GM19351 (cell line): ENCODE results near the gene DHRS1.

Experiments used
- ATAC-seq: cut with Tn5 transposase; IDR thresholded peaks from one replicate; pipeline ENCODE4 v1.9.1; 2021; ENCODE audit warnings: mild to moderate bottlenecking, moderate library complexity; ENCODE audit not compliant: unreplicated experiment

Gene DHRS1

DNA sequence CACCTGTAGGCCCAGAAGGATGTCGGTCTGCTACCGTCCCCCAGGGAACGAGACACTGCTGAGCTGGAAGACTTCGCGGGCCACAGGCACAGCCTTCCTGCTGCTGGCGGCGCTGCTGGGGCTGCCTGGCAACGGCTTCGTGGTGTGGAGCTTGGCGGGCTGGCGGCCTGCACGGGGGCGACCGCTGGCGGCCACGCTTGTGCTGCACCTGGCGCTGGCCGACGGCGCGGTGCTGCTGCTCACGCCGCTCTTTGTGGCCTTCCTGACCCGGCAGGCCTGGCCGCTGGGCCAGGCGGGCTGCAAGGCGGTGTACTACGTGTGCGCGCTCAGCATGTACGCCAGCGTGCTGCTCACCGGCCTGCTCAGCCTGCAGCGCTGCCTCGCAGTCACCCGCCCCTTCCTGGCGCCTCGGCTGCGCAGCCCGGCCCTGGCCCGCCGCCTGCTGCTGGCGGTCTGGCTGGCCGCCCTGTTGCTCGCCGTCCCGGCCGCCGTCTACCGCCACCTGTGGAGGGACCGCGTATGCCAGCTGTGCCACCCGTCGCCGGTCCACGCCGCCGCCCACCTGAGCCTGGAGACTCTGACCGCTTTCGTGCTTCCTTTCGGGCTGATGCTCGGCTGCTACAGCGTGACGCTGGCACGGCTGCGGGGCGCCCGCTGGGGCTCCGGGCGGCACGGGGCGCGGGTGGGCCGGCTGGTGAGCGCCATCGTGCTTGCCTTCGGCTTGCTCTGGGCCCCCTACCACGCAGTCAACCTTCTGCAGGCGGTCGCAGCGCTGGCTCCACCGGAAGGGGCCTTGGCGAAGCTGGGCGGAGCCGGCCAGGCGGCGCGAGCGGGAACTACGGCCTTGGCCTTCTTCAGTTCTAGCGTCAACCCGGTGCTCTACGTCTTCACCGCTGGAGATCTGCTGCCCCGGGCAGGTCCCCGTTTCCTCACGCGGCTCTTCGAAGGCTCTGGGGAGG, 11.3 kb upstream of the DHRS1 start, which contains the start of gene LTB4R:
TSS of gene LTB4R (plus strand) at position 857 of the 959 bp plus-strand sequence. CDS start 4,150 bp downstream, outside the sequence.
- ATAC-seq = peak; percentile 70

DNA sequence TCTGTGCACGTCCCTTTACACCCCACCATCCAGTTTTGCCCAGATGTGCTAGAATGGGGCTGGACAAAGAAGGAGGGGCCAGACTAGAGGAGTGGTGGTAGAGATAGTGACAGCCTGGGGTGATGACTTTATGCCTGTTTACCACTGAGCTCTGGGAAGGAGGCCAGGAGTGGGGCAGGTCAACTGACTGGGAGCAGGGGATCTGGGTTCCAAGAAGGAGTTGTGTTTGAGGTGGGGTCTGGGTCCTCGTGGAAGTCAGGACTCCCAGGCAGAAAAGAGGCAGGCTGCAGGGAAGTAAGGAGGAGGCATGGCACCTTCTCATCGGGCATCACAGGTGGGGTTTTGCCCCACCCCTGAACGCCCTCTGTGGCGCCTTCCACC, 10.7 kb upstream of the DHRS1 start:
- ATAC-seq = no peak

DNA sequence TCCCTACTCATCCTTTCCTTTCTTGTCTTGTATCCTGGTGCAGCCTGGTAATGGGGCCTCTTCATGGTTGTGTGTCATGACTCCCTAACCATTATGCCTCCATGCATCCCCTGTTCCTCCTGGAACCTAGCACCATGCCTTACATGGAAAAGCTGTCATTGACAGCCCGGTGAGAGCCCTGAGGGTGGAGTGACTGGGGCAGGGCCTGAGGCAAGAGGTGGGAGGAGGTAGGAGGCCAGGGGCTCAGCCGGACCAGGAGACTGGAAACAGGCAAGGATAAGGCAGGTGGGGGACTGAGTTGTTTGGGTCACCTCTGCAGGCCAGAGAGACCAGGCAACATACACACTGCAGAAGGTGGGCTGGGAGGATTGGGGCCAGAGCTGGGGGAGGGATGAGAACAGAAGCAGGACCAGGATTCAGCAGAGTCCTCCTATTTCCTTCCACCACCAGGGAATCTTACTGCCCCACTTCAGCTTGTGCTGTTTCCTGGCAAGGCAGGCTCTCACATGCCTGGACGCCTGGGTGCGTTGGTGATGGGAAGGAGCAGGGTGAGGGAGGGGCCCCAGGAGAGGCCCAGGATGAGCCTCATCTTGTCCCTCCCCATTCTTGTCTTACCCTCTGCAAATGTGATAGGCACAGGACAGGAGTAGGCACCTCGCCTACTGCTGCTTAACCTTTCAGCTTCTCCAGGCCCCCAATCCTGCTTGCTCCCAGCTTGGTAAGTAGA, 10.1 kb upstream of the DHRS1 start, which contains the start of gene LTB4R2:
TSS of gene LTB4R2 (plus strand) at position 603 of the 727 bp plus-strand sequence. CDS start 525 bp downstream, outside the sequence.
- ATAC-seq = no peak

DNA sequence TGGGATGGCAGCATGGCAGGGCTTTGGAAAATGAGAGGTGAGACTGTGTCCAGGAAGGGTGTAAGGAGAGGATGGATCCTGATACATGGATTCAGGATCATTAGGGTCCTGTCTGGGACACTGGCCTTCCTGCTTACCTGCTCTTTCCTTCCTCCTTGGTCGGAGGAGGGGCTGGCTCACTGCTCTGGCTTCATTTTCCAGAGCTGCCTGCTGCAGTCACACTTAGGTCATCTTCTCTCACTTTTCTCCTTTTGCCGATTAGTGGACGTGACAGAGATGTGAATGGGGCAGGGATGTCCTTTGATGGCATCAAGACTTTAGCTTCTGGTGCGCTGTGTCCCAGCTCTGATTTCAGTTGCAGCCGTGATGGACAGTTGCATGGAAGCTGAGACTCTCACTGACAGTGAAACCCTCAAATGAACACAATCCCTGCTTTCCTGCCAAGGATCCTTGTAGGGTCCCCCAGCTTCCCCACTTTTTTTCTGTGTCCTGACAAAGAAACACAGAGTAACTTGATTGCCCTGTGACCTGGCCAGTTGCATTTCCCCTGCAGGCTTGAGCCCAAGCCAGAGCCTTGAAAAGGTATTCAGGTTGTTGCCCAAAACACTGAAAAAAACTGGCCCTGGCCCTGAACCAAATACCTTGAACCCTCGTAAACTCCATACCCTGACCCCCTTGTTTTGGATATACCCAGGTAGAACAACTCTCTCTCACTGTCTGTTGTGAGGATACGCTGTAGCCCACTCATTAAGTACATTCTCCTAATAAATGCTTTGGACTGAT, 9.0 kb upstream of the DHRS1 start:
- no peak for ATAC-seq

DNA sequence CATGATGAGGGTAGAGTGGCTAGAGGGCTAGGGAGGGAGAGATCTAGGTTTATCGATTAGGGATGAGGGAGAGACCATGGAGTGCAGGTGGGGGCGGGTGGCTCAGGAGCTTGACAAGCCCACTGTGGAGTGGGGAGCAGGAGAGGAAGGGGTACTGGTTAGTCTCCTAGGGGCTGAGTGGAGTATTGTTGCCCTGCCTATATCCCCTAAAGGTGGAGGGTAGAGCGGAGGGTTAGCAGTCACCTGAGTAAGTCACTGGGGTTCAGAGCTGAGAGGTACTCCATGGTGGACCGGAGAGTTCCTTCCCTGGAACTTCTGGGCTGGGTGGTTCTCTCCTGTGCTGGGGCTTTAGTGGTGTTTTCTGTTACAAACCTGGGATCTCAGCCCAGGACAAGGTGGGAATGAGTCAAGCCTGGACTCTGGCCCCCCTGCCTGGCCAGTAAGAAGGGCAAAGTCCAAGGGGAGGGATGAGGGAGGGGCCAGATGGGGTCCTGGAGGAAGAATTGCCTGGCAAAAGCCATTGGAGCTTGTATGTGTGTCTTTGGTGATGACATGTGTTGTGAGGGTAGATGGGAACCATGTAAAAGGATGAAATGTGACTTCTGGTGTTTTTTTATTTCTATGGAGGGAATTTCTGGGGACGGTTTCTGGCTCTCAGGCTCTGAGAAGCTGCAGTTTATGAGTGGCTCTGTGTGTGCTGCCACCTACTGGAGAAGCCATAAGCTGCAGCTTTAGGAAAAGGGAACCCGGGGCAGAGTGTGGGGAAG, 8.2 kb upstream of the DHRS1 start, which contains the start of gene CIDEB:
TSS of gene CIDEB (minus strand) at position 403 of the 767 bp plus-strand sequence. CDS start at position 284, 119 bp downstream.
- ATAC-seq = no peak

DNA sequence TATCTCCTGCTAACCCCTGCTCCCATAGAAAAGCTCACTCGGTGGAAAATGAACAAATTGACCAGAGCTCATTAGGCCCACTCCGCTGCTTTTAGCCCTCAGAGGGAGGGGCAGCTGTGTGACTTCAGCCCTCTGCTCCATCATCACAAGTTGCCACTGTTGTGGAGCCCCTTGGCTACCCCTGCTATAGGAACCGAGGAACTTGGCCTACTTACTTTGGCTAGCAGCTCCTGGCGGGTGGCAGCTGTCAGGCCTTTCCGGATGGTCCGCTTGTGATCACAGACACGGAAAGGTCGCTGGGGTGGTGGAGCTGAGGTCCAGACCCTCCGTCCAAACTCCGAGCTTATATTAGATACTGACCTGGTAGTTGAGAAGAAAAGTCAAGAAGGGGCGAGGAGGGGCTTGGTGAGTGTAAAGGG, 7.6 kb upstream of the DHRS1 start:
- no peak for ATAC-seq

DNA sequence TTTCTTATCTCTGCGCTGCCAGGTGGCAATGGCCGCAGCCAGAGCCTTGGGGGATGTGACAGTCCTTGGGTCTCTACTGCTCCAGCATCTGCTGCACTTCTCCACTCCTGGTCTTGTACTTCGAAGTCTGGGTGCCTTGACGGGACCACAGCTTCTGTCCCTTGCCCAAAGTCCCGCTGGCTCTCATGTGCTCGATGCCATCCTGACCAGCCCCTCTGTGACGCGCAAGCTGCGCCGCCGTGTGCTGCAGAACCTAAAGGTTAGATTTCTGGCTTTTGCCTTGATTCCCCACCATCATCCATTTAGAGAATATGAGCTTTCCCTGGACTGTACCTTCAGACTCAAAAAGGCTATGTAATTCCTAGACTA, 4.4 kb upstream of the DHRS1 start:
- ATAC-seq = no peak

DNA sequence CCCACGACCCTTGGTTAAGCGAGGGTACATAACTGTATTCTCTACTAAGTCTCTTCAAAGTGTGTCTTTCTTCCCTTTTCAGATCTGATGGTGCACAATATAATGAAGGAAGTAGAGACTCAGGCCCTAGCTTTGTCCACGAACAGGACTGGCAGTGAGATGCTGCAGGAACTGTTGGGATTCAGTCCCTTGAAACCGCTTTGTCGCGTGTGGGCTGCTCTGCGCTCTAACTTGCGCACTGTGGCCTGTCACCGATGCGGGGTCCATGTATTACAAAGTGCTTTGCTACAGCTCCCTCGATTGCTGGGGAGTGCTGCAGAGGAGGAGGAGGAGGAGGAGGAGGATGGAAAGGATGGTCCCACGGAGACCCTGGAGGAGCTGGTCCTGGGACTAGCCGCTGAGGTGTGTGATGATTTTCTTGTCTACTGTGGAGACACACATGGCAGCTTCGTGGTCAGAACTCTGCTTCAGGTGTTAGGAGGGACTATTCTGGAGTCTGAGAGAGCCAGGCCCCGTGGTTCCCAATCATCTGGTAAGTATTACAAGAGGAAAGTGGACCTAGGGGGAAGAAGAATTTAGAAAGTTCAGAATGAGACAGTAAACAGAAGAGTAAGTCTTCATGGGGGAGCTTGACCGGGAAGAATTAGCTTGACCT, 873 bp upstream of the DHRS1 start:
- ATAC-seq = no peak

DNA sequence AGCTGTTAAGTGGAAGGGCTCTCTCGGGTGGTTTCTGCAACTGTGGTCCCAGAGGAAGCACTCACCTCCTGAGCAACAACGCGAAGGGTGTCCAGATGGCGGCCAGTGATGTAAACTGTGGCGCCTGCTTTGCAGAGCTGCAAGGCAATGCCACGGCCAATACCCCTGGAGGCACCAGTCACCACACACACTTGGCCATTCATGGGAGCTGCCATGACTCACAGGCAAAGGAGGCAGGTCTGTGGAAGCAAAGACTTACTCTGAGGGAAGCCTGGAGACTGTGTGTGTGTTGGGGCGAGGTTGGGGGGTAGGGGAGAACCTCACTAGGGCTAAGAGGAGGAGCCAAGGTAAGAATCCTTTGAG, 707 bp downstream of the DHRS1 start:
- ATAC-seq = no peak

DNA sequence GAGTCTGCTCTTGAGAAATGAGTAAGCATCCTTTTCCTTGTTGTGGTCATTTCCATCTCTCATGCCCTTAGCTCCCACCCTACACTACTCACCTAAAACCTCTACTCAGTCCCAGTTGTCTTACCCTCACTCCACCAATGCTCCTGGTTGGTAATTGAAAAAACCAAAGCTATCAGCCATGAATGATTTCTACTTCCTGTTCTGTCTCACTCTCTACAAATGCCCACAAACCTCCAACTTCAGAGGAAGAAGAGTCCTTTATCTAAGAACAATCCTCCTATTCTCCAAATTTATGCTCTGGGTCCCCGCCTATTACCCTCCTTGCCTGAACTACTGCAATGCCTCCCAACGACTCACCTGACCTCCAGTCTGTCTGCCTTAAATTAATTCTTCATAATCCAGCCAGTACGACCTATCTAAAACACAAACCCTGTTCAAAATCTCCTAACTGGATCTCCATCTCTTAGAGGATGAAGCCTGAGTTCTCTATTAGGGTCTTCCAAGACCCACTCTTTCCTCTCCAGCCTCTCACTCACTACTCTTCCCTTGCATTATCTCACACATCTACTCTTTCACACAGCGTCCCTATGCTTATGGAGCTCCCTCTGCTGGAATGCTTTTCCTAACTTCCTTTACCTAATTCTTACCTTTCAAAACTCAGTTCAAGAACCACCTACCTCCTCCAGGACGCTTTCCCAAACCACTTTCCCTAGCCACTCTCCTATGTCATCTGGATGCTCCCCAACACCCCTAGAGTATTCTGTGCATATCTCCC, 2.2 kb downstream of the DHRS1 start:
- ATAC-seq = peak; percentile 7

DNA sequence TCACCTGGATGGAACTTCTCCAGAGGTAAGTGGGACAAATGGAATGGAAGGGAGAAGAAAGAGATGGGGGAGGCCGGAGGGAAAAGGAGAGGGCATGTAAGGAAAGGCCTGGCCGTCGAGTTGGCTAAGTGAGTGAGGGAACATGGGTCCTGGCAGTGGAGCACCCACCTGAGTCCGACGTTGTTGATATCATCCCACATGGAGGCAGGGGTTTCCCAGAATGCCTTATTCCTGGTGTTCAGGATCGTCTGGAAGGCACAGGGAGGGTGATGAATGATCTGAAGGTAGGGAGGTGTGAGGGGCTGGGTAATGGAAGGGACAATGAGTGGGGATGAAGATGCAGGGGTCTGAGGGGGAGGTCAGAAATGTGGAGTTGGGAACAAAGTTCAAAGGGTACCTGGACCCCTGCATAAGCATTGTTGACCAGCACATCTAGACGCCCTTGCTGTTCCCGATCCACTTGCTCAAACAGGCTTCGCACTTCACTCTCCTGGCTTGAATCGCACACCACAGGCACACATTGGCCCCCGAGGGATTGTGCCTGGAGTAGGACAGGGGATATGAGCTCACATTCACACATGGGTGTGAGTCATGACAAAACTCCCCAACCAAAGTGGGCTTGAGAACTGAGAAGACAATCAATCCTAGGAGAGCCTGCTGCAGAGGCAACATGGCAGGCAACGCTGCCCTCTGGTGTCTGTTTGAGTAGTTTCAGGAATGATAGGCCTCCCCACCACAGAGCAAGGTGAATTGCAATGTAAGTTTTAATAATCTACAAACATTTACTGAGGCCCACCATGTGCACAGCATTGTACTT, 3.0 kb downstream of the DHRS1 start:
- peak; percentile 52 for ATAC-seq

DNA sequence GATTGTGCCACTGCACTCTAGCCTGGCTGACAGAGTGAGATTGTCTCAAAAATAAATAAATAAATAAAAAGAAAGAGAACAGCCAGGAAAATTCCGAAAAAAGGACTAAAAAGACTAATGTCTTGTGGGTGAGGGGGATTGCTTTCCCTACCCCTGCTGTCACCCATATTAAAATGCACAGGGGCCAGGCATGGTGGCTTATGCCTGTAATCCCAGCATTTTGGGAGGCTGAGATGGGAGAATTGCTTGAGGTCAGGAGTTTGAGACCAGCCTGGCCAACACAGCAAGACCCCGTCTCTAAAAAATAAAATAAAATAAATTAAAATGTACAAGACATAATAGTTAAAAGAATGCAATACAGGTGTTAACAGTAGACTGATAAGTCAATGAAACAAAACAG, 6.1 kb downstream of the DHRS1 start:
- ATAC-seq = no peak

DNA sequence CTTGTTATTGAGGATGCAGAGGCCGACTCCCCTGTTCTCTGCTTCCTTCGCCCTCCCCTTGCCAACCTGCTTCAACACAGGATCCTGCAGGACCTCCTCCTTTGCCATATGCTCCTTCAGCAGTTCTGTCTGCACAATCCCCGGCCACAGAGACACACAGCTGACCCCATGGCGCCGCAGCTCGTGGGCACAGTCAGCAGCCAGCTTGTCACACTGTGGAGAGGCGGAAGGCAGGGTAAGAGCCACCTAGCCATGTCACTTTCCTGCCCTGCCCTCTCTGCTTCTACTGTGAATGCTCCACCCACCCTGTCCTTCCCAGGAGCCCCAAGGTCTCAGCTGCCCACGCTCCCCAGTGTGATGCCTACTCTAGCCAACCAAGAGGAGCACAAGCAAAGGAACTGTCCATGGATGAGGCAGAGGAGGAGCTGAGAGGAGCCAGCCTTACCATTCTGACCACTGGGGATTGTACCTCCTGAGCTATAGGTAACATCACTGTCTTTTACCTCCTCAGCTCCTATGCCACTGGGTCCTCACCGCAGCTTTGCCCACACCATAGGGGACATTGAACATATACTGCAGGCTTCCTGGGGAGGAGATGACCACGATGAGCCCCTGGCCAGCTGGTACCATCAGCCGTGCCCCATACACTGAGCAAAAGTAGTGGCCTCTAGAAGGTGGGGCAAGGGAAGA, 7.3 kb downstream of the DHRS1 start:
- no peak for ATAC-seq

DNA sequence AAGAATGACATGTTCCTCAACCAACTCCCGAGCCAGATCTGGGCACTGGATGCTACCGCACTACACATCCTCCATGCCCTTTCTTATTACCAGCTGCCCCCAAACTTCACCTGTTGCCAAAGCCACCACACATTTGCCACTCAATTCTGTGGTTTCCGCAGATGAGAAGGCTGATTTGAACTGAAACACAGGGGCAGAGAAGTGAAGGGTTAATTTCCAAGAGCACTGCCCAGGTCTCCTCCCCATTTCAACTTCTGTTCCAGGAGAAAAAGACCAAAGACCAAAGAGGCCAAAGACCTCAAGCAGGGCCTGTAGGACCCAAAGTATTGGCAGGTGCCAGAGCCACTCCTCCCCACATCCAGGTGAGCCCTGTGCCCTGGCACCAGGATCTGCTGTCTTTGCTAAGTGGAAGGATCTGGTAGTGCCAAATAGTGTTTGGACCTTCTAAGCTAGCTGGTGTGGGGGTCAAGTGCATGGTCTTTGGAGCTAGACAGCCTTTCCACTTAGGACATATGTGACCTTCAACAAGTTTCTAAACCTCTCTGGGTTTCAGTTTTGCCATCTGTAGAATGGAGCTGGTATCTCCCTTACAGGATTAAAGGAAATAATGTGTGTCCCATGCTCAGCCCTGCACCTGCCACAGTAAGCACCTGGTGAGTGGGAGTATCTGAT, 8.0 kb downstream of the DHRS1 start:
- no peak for ATAC-seq

DNA sequence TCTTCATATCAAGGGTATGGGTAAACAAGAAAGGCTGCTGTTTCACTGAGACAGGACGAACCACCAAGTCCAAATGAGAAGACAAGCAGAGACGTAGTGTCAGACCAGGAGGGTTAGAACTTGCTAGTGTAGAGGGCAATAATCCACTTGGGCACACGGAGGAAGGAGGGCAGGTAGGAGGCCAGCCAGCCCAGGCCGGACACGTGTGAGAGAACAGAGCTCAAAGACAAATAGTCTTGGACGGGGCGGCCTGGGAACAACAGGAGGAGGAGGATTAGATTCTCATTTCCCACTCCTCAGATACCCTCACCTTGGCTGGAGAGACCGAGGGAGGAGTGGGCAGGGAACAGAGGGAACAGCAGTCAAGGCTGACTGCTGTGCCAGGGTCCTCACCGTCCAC, 8.8 kb downstream of the DHRS1 start:
- no peak for ATAC-seq

DNA sequence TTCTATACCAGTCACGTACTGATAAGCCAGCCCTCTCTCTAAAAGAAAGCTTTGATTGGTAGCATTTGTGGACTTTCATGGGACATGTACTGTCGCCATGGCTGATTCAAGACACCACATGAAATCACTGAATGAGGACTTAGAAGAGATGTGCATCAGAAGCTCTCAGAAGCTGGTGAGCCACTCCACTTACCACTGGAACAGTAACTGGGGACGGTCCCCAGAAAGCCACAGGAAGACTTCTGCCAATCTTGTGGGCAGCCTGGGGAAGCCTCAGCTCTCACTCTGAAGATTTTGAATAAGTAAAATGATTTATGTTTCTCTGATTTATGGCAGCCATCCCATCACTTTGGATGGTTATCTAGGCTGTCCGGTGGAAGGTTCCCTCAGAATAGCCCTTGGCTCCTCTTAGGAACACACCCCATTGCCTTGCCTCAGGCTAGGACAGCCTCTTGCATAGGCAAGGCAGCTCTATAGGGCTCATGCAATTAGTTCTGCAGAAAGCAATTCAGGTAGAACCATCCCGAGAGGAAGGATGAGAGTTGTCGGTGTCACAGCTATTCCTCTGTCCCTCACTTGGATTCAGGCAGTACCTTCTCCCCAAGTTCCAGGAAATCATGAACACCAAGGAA, 9.8 kb downstream of the DHRS1 start:
- no peak for ATAC-seq

DNA sequence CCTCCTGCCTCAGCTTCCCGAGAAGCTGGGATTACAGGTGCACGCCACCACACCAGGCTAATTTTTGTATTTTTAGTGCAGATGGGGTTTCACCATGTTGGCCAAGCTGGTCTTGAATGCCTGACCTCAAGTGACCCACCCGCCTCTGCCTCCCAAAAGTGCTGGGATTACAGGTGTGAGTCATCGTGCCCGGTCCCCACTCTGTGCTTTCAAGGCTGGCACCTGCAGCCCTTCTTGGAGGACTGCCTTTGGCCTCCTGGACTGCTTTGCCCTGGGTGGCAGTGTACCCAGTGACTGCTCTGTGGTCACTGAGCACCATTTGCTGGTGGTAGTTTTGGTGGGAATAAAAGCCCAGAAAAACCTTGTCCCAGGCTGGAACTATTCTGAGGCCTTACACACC, 12.6 kb downstream of the DHRS1 start:
- ATAC-seq = no peak
